Activated CD4-positive, alpha-beta T cell treated with anti-CD3 and anti-CD28 coated beads, Interleukin-2, amount 10 ng/mL, durations not matched to agents 7 days and 5 days (primary cell): ENCODE measurements around the gene QSOX2. TPM values are rescaled to one million over a fixed set of nuclear protein-coding genes. Genes with fewer than 3 reads are reported as not detected.

Experiments used
- CTCF ChIA-PET: fragments of 350-600 bp; sonication (Branson Sonifier 250); formaldehyde crosslinking; loops from one replicate; lab custom pipeline; 2021; ENCODE audit warnings: antibody characterized with exemption; lab: Charles Lee
- POLR2A ChIA-PET: fragments of 350-600 bp; sonication (Branson Sonifier 250); formaldehyde crosslinking; loops from one replicate; lab custom pipeline; 2021; ENCODE audit warnings: antibody characterized with exemption; lab: Charles Lee
- DNase-seq: peaks from one replicate; pipeline ENCODE4 v3.0.0-alpha.2; 2020
- H3K27ac Mint-ChIP-seq: one replicate; pipeline ENCODE4 v1.8.0; 2021; ENCODE audit warnings: mild to moderate bottlenecking, moderate library complexity, mixed read lengths
- H3K27me3 Mint-ChIP-seq: one replicate; pipeline ENCODE4 v1.8.0; 2021; ENCODE audit warnings: mixed read lengths
- H3K36me3 Mint-ChIP-seq: one replicate; pipeline ENCODE4 v1.8.0; 2021; ENCODE audit warnings: low read depth, mixed read lengths
- H3K4me1 Mint-ChIP-seq: one replicate; pipeline ENCODE4 v1.8.0; 2021; ENCODE audit warnings: mixed read lengths
- H3K4me3 Mint-ChIP-seq: one replicate; pipeline ENCODE4 v1.8.0; 2021; ENCODE audit warnings: mild to moderate bottlenecking, moderate library complexity, mixed read lengths
- H3K9me3 Mint-ChIP-seq: one replicate; pipeline ENCODE4 v1.8.0; 2021; ENCODE audit warnings: mixed read lengths
- total RNA-seq, 2 experiments: library from RNA; stranded (reverse); gene quantifications; one replicate each; pipeline ENCODE4 v1.2.3, GENCODE V29; 2021

The QSOX2 gene
- total RNA-seq, 2 experiments from 2014 or later, result 13.7 to 14.0 TPM

DNA sequence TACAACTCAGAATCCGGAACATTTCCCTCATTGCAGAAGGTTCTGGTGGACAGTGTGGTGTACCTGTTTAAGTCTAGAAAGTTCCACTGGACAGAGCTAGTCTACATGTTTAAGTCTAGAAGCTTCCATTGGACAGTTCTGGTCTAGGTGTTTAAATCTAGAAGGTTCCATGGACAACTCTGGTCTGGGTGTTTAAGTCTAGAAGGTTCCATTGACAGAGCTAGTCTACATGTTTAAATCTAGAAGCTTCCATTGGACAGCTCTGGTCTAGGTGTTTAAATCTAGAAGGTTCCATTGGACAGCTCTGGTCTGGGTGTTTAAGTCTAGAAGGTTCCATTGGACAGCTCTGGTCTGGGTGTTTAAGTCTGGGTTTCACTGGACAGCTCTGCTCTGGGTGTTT, 33.3 kb upstream of the QSOX2 start:
- Mint-ChIP-seq H3K27me3 (no peaks in the 10 kb centered on the region), H3K36me3 (no peaks in the 10 kb centered on the region), H3K9me3 (no peaks in the 10 kb centered on the region), H3K4me3 (no peak overlapping the region), H3K27ac (no peak overlapping the region), H3K4me1 (peaks cover 8% of the 10 kb centered on the region)
- ChIA-PET CTCF (interaction anchor here (0.5 to 1.7 kb wide), 4 partner anchors 10 to 122 kb away, joined by 3 to 5 read pairs (median 4); no protein-coding TSS in a partner anchor), POLR2A (interaction anchor here (0.5 kb wide), 1 partner anchor 145 kb away, joined by 3 read pairs; no protein-coding TSS in a partner anchor)
- DNase-seq, result no peak

DNA sequence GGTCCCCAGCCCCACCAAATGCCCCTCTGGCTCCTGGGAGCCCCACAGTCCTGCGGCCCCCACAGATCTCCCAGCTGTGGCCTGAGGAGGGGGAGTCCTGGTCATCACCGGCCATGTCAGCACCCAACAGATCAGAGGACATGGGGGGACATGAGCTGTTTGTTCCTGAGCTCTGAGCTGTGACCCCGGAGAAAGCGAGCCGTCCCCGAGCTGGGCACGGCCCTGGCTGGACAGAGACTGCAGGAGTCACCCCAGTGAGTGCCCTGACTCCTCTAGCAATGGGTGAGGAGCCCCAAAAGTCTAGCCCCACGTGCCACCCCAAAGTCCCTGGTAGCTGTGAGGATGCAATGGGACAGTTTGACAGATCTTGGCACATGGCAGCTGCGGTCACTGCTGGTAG, 32.6 kb upstream of the QSOX2 start:
- Mint-ChIP-seq H3K36me3 (no peaks in the 10 kb centered on the region), H3K4me3 (no peak overlapping the region), H3K27ac (no peak overlapping the region), H3K4me1 (peaks cover 3% of the 10 kb centered on the region), H3K9me3 (no peaks in the 10 kb centered on the region), H3K27me3 (no peaks in the 10 kb centered on the region)
- ChIA-PET CTCF (interaction anchor here (0.8 to 1.7 kb wide), 5 partner anchors 9 to 466 kb away, joined by 3 to 5 read pairs (median 4); no protein-coding TSS in a partner anchor), POLR2A (no interaction called here)
- no peak for DNase-seq

DNA sequence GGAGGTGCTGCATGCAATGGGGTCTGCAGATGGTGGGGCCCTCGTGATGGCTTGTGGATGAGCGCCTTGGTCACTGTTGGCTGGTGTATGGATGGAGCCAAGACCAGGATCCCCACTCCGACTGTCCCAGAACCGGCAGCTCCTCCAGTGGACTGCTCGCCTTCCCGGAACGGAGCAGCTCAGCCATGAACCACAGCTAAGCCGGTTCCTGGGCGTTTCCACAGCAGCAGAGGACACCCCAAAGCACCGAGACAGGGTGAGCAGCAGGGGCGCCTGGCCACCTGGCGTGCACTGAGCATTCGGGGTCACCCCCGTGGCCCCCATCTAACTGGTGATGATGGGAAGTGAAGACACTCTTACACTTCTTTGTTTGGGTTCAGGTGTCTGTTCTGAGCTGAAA, 32.1 kb upstream of the QSOX2 start:
- Mint-ChIP-seq H3K27ac (no peak overlapping the region), H3K36me3 (no peaks in the 10 kb centered on the region), H3K27me3 (no peaks in the 10 kb centered on the region), H3K9me3 (no peaks in the 10 kb centered on the region), H3K4me3 (no peak overlapping the region), H3K4me1 (peaks cover 3% of the 10 kb centered on the region)
- CTCF ChIA-PET, result interaction anchor here (0.5 to 1.7 kb wide), 5 partner anchors 9 to 466 kb away, joined by 3 to 5 read pairs (median 3); no protein-coding TSS in a partner anchor
- DNase-seq, result no peak
- POLR2A ChIA-PET, result no interaction called here

DNA sequence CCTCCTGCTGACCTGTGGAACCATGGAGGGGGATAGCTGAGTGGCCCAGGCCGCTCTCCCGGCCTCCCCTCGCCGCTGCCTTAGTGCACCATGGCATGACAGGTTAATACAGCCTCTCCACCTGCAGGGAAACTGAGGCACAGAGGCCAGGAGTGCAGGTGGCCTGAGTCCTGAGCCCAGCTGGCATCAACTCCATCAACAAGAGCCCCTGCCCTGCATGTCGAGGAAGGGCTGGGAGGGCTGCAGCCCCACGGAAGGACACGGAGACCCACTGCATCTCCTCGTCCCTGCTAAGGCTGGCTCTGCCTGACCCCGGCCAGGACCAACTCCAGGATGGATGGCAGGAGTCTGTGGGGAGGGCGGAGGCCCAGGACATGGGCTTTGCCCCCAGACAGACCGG, 31.1 kb upstream of the QSOX2 start:
- no peak overlapping the region for H3K4me3 Mint-ChIP-seq
- ChIA-PET POLR2A (no interaction called here), CTCF (no interaction called here)
- H3K36me3 Mint-ChIP-seq, result no peaks in the 10 kb centered on the region
- H3K27me3 Mint-ChIP-seq, result peaks cover 2% of the 10 kb centered on the region
- no peaks in the 10 kb centered on the region for H3K9me3 Mint-ChIP-seq
- no peaks in the 10 kb centered on the region for H3K4me1 Mint-ChIP-seq
- no peak overlapping the region for H3K27ac Mint-ChIP-seq
- no peak for DNase-seq

DNA sequence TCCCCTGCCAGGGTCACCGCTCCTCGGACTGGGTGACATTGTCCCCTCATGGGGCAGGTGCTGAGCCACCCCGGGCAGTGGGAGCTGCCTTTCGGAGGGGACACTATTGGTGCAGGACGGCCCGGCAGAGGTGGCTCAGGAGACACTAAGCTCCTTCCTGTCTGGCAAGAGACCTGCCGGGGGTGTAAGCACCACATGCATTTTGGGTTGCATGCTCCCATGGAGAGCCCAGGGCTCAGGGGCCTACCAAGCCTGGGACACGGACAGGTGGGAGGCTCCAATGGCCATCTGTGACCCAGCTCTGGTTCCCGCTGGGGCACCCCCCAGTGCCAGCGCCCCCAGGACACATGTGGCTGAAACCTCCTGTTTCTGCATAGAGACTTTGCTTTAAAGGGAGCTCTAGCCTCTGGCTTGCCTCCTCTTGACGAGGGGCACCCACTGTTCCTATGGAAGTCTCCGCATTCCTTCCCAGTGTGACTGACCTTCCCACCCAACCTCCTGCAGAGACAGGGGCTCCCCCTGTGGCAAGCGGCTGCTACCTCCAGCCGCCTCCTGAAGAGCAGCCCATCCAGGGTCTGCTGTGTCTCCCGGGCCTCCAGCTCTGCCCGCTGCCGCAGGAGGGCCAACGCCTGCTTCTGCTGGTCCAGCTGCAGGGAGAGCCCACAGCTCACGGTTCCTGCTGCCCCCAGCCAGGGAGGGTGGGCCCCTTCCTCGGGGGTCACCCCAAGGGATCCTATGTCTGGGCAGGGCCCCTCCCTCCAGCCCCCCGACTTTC, 30.2 kb upstream of the QSOX2 start:
- ChIA-PET POLR2A (no interaction called here), CTCF (interaction anchor here (0.6 kb wide), 1 partner anchor 8 kb away, joined by 3 read pairs; no protein-coding TSS in a partner anchor)
- no peak for DNase-seq

DNA sequence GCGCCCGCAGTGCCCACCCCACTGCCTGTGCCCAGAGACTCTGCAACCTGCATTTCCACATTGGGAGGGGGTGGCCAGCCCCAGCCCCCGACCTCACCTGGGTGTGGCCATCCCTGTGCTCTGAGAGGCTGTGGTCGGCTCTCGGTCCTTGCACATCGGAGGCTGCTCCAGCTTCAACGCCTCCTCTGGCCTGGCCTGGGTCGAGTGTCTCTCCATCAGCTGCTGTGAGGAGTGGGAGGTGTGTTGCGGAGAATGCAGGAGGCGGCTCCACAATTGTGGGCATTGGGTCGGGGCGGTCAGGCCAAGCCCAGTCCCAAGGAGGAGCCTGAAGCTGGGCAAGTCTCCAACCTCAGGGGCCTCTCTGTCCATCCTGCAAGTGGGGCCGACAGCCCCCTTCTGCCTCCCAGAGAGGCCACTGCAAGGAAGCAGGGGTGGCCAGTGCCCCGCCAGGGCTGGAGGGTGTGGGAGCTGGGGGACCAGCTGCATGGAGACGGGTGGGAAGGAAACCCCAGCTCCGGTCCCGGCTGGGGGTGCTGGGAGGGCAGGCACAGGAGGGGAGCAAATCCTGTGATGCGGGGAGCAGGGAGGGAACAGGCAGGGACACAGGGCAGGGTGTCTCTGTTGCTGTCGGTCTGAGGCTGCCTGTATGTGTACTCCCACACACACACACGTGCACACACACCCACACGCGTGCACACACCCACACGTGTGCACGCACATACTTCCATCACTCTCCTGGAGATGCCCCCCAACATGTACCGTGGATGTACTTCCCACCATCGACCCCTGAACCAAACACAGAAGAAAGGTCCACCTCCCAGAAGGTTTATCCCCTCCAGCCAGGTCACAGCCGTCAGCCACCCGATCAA, 29.4 kb upstream of the QSOX2 start:
- H3K36me3 Mint-ChIP-seq, result no peaks in the 10 kb centered on the region
- no peaks in the 10 kb centered on the region for H3K9me3 Mint-ChIP-seq
- CTCF ChIA-PET, result interaction anchor here (1.3 kb wide), 1 partner anchor 9 kb away, joined by 4 read pairs; no protein-coding TSS in a partner anchor
- no peak overlapping the region for H3K27ac Mint-ChIP-seq
- H3K27me3 Mint-ChIP-seq, result peaks cover 3% of the 10 kb centered on the region
- no peaks in the 10 kb centered on the region for H3K4me1 Mint-ChIP-seq
- DNase-seq, result no peak
- POLR2A ChIA-PET, result no interaction called here
- H3K4me3 Mint-ChIP-seq, result no peak overlapping the region

More for the DNA sequence above, 30.2 kb upstream of the QSOX2 start:
- Mint-ChIP-seq H3K4me1 (no peaks in the 10 kb centered on the region), H3K9me3 (no peaks in the 10 kb centered on the region), H3K27ac (no peak overlapping the region), H3K27me3 (peaks cover 3% of the 10 kb centered on the region), H3K36me3 (no peaks in the 10 kb centered on the region), H3K4me3 (no peak overlapping the region)

DNA sequence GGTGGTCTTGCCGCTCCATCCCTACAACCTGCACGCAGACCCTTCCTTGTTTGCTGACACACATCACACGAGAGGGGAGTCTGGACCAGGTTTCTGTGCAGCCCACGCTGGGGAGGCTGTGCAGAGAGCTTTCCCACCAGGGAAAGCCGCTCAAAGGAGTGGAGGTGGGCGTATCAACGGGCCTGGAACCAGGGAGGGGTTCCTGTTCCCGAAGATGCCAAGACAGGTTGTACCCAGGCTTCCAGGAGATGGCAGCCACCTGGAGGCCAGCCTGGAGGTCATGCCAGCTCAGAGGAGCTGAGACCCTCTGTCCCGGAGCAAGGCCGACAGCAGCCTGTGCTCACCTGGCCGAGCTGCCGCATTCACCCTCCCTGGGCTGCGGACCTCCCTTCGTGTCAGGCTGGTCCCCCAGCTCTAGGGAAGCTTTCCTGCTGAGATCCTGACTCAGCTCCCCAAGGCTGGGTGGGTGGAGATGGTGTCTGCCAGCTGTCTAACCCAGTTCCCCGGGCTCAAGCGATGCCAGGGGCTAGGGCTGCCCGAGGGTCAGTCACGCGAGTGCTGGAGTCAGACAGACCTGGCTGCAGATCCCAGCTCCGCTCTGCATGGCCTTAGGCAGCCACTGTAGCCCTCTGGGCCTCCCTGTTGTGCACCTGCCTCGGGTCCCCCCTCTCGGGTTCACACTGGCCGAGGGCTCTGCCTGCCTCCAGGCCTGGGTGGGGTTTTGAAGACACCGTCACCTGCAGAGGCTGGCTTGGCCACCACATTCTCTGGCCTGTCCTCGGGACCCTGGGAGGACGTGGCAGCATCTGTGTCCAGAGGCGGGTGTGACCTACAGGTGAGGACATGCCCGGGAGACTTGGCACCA, 28.5 kb upstream of the QSOX2 start:
- no peak overlapping the region for H3K4me3 Mint-ChIP-seq
- POLR2A ChIA-PET, result no interaction called here
- DNase-seq, result no peak
- no peaks in the 10 kb centered on the region for H3K4me1 Mint-ChIP-seq
- H3K36me3 Mint-ChIP-seq, result no peaks in the 10 kb centered on the region
- CTCF ChIA-PET, result interaction anchor here (1.3 kb wide), 1 partner anchor 10 kb away, joined by 4 read pairs; no protein-coding TSS in a partner anchor
- H3K9me3 Mint-ChIP-seq, result no peaks in the 10 kb centered on the region
- H3K27ac Mint-ChIP-seq, result no peak overlapping the region
- H3K27me3 Mint-ChIP-seq, result peaks cover 8% of the 10 kb centered on the region

DNA sequence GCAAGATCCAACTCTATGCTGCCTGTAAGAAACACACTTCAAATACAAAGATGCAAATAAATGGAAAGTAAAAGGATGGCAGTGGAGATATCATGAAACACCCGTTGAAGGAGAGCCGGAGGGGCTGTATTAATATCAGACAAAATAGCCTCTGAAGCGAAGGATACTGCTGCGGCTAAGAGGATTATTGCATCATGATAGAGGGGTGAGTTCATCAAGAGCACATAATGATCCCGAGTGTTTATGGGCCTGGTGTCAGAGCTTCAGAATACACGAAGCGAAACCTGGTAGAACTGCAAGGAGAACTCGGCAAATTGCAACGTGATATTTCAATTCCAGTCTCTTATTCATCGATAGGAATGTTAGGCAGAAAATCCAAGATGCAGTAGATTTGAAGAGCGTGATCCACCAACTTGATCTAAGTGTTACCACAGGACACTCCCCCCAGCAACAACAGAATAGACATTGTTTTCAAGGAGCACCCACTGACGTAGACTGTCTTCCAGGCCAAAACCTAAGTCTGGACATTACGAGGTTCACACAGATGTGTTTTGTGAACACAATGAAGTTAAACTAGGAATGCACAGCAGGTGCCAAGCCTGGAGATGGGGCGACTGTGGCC, 27.7 kb upstream of the QSOX2 start:
- no peak overlapping the region for H3K4me3 Mint-ChIP-seq
- H3K36me3 Mint-ChIP-seq, result no peaks in the 10 kb centered on the region
- no peak overlapping the region for H3K27ac Mint-ChIP-seq
- ChIA-PET CTCF (interaction anchor here (1.3 kb wide), 1 partner anchor 11 kb away, joined by 4 read pairs; no protein-coding TSS in a partner anchor), POLR2A (no interaction called here)
- H3K9me3 Mint-ChIP-seq, result no peaks in the 10 kb centered on the region
- H3K27me3 Mint-ChIP-seq, result peaks cover 11% of the 10 kb centered on the region
- DNase-seq, result no peak
- H3K4me1 Mint-ChIP-seq, result no peaks in the 10 kb centered on the region

DNA sequence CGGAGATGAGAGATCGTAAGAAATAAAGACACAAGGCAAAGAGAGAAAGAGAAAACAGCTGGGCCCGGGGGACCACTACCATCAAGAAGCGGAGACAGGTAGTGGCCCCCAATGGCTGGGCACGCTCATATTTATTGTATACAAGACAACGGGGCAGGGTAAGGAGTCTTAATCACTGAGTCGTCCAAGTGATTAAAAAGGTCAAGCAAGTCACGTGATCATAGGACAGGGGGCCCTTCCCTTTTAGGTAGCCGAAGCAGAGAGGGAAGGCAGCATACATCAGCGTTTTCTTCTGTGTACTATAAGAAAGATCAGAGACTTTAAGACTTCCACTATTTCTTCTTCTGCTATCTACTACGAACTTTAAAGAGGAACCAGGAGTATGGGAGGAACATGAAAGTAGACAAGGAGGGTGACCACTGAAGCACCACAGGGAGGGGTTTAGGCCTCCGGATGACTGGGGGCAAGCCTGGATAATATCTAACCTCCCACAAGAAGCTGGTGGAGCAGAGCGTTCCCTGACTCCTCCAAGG, 24.6 kb upstream of the QSOX2 start:
- Mint-ChIP-seq H3K36me3 (no peaks in the 10 kb centered on the region), H3K9me3 (no peaks in the 10 kb centered on the region), H3K27ac (no peak overlapping the region), H3K4me1 (peaks cover 12% of the 10 kb centered on the region), H3K27me3 (peaks cover 11% of the 10 kb centered on the region), H3K4me3 (no peak overlapping the region)
- CTCF ChIA-PET, result no interaction called here
- POLR2A ChIA-PET, result no interaction called here
- no peak for DNase-seq

DNA sequence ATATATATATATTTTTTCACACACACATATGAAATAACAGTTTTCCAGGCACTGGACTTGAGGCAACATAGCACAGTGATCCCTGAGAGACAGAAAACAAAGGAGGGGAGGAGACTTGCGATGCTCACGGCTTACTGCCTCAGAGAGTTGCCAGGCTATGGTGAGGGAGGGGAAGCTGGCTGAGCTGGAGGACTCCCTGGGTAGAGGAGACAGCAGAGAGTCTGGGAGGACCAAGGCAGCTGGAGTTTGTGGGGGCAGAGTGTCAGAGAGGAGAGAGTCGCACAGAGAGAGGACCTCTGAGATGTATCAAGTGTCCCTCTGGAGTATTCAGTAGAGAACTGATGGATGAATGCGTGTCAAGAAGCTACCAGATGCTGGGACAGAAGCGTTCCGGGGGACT, 23.1 kb upstream of the QSOX2 start:
- no peak for DNase-seq
- H3K9me3 Mint-ChIP-seq, result no peaks in the 10 kb centered on the region
- H3K4me3 Mint-ChIP-seq, result no peak overlapping the region
- POLR2A ChIA-PET, result no interaction called here
- no peak overlapping the region for H3K27ac Mint-ChIP-seq
- no peaks in the 10 kb centered on the region for H3K36me3 Mint-ChIP-seq
- CTCF ChIA-PET, result interaction anchor here (1.0 to 2.0 kb wide), 2 partner anchors 10 to 43 kb away, joined by 3 to 5 read pairs; no protein-coding TSS in a partner anchor
- peaks cover 11% of the 10 kb centered on the region for H3K27me3 Mint-ChIP-seq
- peaks cover 12% of the 10 kb centered on the region for H3K4me1 Mint-ChIP-seq

DNA sequence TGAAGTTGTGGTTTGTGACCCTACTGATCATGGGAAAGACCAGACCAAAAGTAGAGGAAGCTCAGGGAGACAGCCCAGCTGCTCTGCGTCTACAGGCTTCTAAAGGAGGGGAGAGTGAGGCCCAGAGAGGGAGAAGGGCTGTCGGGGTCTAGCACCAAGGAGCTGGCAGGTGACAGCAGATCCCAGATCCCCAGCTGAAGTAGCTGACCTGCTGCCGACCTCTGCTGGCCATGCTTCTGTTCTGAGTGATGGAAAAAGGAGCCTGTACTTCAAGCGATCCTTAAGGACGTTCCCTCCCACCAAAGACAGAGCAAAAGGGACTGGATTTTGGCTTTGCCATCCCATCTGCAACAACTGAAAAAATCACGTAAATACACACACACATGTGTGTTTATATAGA, 22.7 kb upstream of the QSOX2 start:
- ChIA-PET POLR2A (no interaction called here), CTCF (interaction anchor here (1.0 to 2.0 kb wide), 5 partner anchors 10 to 95 kb away, joined by 3 to 5 read pairs (median 3); partner anchors contain the start of gene DNLZ)
- peak overlapping the region; percentile 69 for H3K4me3 Mint-ChIP-seq
- H3K36me3 Mint-ChIP-seq, result no peaks in the 10 kb centered on the region
- H3K9me3 Mint-ChIP-seq, result no peaks in the 10 kb centered on the region
- peaks cover 11% of the 10 kb centered on the region for H3K27me3 Mint-ChIP-seq
- peaks cover 12% of the 10 kb centered on the region for H3K4me1 Mint-ChIP-seq
- peak overlapping the region; percentile 74 for H3K27ac Mint-ChIP-seq
- DNase-seq, result no peak
